CMK (cell line): ENCODE results near the gene DLGAP3.

ENCODE experiments used
- DNase-seq: peaks from one replicate; pipeline ENCODE4 v3.0.0-alpha.2; 2010; ENCODE audit warnings: low read depth

DLGAP3 gene

GRCh38 chr1:34904236-34905097 lies 25.0 kb downstream of the DLGAP3 start:
- DNase-seq: no peak

GRCh38 chr1:34901919-34902318 lies 27.5 kb downstream of the DLGAP3 start:
- DNase-seq: no peak

GRCh38 chr1:34900775-34901502 lies 28.5 kb downstream of the DLGAP3 start:
- no peak for DNase-seq

GRCh38 chr1:34899906-34900305 lies 29.5 kb downstream of the DLGAP3 start:
- DNase-seq: no peak

DNA sequence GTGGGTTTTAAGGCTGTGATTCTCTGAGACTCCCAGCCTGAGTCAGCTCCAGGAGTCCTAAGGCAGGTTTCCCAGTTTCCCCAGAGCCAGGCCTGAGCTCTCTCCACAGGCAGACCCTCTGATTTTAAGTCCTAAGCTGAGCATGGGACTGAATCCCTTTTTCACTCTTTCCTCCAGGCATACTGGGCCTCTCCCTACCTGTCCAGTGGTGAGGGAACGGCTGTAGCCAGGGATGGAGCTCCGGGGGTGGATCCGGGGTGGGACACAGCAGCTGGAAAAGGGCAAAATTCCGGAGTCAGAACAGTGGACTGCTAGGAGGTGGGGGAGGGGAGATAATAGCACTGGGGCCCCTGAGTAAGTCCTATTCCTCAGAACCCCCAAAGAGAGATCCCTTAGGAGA lies 30.0 kb downstream of the DLGAP3 start:
- no peak for DNase-seq

DNA sequence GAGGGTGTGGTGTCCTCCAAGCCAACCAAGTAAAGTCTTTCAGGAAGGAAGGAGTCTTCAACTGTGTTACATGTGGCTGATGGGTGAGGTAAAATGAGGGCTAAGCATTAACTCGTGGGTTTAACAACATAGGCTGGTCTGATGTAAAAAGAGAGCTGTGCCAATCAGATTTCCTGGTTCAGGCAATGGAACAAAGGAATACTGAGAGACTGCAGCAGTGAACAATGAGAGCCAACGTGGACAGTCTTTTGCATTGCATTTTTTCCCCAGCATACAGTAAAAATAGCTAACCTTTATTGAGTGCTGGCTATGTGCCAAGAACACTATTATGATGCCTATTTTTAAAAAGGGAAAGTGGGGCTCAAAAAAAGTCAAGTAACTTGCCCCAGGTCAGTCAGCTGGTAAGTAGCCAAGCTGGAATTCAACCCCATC lies 31.1 kb downstream of the DLGAP3 start:
- no peak for DNase-seq

DNA sequence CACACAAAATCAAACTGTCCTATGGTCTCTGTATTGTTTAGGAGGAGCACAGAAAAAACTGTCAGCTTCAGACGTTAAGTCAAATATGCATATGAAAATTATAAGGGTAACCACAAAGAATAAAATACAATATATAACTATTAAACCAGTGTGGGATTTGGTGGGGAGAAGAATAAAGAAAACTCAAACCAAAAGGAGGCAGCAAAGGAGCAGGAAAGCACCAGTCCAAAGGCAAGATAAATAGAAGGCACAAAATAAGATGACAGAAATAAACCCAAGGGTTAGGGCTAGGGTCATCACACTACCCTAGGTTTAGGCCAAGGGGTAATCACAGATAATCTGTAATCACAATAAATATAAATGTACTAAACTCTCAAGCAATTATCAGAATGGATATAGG lies 32.8 kb downstream of the DLGAP3 start:
- no peak for DNase-seq

- no peak for DNase-seq
These were observed 39.7 kb downstream of the DLGAP3 start for GRCh38 chr1:34889705-34890104.

DNA sequence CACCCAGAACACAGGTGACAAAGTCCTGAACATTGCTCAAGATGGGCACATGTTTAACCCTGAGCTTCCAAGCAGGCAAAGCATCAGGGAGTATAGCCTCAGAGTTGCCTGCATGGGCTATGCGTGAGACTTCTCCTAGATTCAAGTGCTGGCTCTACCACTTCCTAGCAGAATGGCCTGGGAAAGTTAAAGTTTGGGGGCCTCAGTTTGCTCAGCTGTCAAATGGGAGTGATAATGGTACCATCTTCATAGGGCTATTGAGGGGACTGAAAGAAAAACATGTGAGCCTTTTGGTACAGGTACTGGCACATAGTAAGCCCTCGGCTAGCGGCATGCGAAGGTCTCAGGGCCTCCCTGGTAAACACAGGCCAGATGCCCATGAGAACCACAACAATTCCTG lies 41.9 kb downstream of the DLGAP3 start:
- no peak for DNase-seq

DNA sequence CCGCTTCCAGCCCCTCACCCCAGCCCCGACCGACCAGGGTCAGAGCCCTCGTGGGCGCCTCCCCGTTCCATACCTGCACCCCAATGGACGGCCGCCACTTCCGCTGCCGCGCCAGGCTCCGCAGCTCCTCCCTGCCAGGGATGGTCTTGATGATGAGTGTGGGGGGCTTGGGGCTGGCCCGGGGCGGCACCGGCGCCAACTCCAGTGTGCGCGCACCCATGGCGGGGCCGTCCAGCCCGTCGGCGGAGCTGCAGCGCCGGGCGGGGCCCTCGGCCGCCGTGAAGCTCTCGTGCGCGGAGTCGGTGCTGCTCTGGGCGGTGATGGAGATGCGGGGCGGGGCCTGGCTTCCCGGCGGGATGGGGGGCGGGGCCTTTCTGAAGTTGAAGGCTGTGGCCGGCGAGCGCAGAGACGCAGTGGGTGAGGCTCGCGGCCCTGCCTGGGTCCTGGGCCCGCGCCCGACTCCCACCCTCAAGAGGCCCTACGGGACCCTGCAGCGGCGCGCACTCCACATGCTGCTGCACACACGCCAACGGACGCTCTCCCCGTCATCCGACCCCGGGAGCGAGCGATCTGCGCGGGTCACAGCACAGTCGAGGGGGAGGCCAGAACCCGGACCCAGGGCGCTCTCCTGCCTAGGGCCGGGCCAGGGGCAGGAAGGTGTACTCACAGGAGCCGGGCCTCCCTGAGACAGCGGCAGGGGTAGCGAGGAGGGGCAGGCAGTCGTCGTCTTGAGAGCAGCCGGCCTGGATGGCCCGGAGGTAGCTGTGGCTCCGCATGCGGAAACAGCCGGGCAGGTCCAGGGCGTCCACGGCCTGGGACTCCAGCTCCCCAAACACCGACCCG lies 43.8 kb downstream of the DLGAP3 start:
- no peak for DNase-seq

DNA sequence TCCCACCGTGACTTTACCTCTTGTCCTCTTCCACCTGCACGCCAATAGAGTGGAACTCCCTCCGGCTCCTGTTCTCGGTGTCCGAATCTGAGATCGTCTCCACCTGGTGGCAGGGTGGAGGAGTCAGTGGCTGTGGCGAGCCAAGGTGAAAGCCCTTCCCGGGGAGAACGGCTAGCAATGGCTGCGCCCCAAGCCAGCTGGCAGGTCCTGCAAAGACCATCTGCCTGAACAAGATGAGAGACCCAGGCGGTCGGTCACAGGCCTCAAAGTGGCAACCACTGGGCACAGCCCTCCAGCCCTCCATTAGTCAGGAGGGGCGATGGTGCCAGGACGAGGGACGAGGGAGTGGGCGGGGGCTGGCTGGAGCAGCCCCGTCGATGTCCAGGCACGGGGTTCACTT lies 44.5 kb downstream of the DLGAP3 start:
- DNase-seq: no peak

GRCh38 chr1:34884536-34884935 lies 44.9 kb downstream of the DLGAP3 start:
- no peak for DNase-seq

DNA sequence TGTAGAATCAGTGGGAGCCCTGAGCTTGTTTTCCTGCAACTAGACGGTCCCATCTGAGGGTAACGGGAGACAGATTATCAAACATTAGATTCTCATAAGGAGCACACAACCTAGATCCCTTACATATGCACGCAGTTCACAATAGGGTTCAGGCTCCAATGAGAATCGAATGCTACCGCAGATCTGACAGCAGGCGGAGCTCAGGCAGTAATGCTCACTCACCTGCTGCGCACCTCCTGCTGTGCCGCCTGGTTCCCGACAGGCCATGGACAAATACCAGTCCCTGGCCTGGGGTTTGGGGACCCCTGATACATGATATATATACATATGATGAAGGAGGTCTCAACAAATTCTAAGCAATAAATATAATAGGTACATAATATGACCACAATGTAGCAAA lies 50.2 kb downstream of the DLGAP3 start:
- no peak for DNase-seq

- DNase-seq: no peak
These were observed 53.0 kb downstream of the DLGAP3 start for GRCh38 chr1:34876406-34876805.

GRCh38 chr1:34874296-34874952 lies 55.0 kb downstream of the DLGAP3 start:
- no peak for DNase-seq

- no peak for DNase-seq
These were observed 57.3 kb downstream of the DLGAP3 start for GRCh38 chr1:34872133-34872503.

- DNase-seq: no peak
These were observed 57.9 kb downstream of the DLGAP3 start for GRCh38 chr1:34871443-34872132.

- DNase-seq: no peak
These were observed 59.1 kb downstream of the DLGAP3 start for GRCh38 chr1:34870395-34870794.

DNA sequence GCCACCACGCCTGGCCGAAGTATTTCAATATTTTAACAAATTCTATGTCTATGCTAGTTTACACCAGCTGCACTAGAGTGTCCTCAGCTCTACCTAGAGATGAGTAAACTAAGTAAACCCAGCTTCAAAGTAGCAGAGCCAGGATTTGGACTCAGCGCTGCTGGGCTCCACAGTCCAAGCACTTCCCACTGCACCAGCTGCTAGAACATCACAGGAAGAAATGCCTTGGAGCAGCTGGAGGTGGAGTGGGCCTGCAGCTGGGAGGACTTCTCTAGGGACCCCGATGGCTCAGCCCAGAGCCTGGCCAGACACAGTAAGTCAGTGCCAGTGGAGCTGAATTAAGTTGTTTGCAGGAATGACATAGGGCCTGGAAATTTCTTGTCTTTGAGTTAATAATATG lies 59.7 kb downstream of the DLGAP3 start:
- DNase-seq: no peak

DNA sequence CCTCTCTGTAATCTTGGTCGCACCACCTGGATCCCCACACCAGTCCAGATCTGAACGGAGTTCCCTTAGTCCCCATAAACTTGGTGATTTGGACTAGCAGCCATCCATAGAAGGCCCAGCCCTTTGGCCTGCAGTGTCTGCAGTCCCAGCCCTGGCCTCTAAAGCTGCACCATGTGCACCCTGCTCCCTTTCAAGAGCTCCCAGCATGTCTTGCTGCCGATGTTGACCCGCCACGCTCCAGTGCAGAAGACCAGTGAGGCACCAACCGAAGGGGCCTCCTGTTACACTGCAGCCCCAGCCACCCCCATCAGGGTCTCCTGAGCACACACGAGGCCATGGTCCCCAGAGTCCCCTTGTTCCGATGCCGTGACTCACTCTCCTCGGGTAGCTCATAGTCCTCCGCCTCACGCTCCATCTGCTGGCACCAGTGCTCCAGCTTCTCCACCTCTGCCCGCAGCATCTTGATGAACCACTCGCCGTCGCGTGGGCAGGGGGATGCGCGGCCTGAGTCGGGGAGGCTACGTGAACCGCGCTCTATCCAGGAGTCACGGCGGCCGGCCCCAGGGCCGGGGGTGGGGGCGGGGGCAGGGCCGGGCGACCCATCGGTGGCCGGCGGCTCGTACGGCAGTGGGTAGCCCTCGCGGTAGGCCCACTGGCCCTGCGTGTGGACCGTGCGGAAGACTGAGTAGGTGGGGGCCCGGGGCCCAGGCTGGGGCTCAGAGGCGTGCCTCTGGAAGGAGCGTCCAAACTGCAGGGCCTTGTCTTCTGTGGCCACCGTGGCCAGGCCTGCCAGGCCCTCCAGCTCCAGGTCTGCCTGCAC lies 61.0 kb downstream of the DLGAP3 start:
- no peak for DNase-seq

DNA sequence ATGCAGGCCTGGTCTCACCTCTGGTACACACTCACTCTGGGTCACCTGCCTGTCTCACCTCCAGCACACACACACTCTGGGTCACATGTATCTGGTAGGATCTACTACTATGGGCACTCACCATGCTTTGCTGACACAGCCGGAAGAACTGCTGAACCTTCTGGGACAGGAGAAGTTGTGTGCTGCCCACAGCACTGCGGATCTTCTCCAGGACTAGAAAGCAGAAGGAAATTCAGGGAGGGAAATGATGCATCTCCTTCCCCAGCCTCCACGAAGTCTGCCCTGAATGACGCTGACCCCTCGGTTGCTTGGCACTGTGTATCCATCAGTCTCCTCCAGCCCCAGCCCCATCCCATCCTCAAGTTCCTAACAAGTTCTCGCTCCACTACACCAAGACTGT lies 62.0 kb downstream of the DLGAP3 start:
- DNase-seq: no peak
